Esophagus mucosa (tissue), 1 donor: ENCODE measurements around the gene CD3E. TPM values are rescaled to one million over a fixed set of nuclear protein-coding genes. Genes with fewer than 3 reads are reported as not detected.
A peak's percentile ranks its signal among the peaks of the same experiment; 100 is the strongest.

Source experiments
- ATAC-seq: fragments of 200-7000 bp; cut with Tn5 transposase; one replicate; pipeline ENCODE4 v1.9.1; 2020
- total RNA-seq: library from RNA; stranded (reverse); gene quantifications from one replicate; pipeline ENCODE4 v1.2.4, GENCODE V29; 2023
- donor health status: DM: yes; HTN: yes; CAD: no.

Gene CD3E
- total RNA-seq, 1 donor from 2014 or later: 1.2 TPM

DNA sequence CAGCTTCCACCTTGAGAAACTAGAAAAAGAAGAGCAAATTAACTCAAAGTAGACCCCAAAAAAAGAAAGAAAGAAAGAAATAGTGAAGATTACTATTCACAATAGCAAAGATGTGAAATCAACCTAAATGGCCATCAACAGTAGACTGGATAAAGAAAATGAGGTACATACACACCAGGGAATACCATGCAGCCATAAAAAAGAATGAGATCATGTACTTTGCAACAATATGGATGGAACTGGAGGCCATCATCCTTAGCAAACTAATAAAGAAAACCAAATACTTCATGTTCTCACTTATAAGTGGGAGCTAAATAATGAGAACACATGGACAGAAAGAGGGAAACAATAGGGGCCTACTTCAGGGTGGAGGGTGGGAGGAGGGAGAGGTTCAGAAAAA, 24.2 kb downstream of the CD3E start:
- ATAC-seq: no peak

DNA sequence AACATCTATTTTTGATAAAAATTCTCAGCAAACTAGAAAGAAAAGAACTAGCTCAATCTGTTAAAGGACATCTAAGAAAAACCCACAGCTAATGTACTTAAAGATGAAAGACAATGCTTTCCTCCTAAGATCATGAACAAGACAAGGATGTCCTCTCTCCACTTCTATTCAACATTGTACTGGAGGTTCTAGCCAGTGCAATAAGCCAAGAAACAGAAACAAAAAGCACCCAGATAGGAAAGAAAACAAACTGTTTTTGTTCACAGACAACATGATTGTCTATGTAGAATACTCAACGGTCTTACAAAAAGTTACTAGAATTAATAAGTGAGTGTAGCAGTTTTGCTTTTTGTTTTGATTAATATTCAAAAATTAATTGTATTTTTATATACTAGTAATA, 30.2 kb downstream of the CD3E start:
- ATAC-seq: no peak

GRCh38 chr11:118338637-118339061, 34.1 kb downstream of the CD3E start:
- peak; percentile 81 for ATAC-seq

- ATAC-seq: no peak
Measured at GRCh38 chr11:118339281-118339961, 34.9 kb downstream of the CD3E start.

- ATAC-seq: no peak
Measured at GRCh38 chr11:118340449-118340848, 35.9 kb downstream of the CD3E start.

DNA sequence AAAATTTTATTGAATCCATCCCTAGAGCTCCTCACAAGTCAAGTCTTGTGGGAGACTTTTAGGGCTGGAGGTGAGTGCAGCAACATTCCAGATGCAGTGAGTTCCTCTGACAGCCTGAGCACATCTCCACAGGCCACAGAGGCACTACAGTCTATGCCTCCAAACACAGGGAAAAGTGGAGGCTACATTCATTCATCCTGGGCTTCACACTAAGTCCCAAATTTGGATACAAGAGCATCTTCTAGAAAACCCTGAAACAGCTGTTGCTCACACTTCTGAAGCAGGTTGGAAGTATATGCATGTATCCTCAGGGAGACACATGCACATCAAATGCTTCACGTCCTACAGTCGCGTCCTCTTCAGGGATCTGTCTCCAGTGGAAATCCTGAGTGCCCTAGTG, 36.7 kb downstream of the CD3E start:
- ATAC-seq: no peak

DNA sequence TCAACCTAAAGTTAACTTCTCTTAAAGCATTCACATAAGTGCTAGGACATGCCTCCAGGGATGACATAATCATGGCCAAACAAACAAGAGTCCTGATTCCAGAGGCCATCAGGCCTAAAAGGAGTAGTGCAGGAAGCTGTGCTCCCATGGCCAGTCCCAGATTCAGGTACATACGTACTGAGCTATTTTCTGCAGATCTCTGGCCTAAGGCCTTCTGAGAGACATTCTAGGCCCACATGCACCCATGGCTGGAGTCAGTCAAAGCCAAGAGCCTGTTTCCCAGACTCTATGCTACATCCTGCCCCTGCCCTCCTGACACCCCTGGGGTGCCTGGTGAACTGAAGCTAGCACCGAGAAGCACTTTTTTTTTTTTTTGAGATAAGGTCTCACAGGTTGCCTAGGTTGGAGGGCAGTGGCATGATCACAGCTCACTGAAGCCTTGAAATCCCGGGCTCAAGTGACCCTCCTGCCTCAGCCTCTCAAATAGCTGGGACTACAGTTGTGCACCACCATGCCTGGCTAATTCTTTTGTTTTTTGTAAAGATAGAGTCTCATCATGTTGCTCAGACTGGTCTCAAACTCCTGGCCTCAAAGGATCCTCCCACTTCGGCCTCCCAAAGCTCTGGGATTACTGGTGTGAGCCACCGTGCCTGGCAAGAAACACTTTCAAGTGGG, 37.4 kb downstream of the CD3E start:
- no peak for ATAC-seq

DNA sequence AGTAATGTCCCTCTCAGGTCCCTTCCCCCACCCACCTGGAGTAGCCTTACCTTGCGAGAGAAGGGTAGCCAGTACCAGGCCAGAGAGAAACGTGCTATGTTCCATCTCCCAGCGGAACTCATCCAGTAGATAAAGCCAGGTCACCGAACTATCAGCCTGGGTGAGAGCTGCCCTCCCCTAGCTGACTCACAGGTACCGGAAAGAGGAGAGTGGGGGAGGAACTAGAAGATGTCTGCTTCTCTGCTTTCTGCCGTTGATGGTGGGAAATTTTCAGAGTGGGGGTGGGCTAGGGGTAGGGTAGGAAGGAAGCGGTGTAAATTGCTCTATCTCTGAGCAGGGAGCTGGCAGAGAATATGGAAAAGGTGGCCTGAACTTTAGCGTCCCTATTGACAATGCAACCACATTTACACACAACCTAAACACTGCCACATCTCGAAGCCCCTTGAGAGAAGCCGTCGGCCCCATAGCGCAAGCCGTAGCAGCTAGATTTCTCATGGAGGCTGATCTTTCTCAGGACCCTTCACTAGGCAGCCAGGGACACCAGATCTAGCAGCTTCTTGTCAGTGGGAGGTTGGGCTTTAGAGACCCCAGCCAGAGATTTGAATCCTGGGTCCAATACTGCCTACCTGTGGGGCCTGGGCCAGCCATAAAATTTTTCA, 38.1 kb downstream of the CD3E start, which contains the start of gene CD3D:
Gene CD3D, minus strand, starts transcription at position 203 of the 659 bp plus-strand sequence. Its CDS starts 98 bp downstream, at position 105.
- no peak for ATAC-seq

- no peak for ATAC-seq
Measured at GRCh38 chr11:118343248-118343647, 38.7 kb downstream of the CD3E start.

- ATAC-seq: peak; percentile 12
Measured at GRCh38 chr11:118343981-118344515, 39.5 kb downstream of the CD3E start, which contains the start of gene CD3G. Gene CD3G (plus strand): TSS chr11:118344344. CDS start chr11:118344424, 80 bp downstream.

- no peak for ATAC-seq
Measured at GRCh38 chr11:118349475-118349874, 44.9 kb downstream of the CD3E start.

DNA sequence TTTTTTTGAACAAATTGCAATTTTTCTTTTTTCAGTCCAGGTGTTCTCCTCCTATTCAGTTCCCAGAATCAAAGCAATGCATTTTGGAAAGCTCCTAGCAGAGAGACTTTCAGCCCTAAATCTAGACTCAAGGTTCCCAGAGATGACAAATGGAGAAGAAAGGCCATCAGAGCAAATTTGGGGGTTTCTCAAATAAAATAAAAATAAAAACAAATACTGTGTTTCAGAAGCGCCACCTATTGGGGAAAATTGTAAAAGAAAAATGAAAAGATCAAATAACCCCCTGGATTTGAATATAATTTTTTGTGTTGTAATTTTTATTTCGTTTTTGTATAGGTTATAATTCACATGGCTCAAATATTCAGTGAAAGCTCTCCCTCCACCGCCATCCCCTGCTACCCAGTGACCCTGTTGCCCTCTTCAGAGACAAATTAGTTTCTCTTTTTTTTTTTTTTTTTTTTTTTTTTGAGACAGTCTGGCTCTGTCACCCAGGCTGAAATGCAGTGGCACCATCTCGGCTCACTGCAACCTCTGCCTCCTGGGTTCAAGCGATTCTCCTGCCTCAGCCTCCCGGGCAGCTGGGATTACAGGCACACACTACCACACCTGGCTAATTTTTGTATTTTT, 48.7 kb downstream of the CD3E start:
- no peak for ATAC-seq

DNA sequence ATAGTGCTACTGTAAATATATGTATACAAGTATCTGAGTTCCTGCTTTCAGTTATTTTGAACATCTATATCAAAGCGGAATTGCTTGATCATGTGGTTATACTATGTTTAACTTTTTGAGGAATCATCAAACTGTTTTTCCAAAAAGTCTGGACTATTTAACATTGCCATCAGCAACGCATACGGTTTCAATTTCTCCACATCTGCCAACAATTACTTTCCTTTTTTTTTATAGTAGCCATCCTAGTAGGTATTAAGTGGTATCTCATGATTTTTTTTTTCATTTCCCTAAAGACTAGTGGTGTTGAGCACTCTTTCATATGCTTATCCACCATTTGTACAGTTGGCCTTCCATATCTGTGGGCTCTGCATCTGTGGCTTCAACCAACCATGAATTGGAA, 53.5 kb downstream of the CD3E start:
- ATAC-seq: no peak

DNA sequence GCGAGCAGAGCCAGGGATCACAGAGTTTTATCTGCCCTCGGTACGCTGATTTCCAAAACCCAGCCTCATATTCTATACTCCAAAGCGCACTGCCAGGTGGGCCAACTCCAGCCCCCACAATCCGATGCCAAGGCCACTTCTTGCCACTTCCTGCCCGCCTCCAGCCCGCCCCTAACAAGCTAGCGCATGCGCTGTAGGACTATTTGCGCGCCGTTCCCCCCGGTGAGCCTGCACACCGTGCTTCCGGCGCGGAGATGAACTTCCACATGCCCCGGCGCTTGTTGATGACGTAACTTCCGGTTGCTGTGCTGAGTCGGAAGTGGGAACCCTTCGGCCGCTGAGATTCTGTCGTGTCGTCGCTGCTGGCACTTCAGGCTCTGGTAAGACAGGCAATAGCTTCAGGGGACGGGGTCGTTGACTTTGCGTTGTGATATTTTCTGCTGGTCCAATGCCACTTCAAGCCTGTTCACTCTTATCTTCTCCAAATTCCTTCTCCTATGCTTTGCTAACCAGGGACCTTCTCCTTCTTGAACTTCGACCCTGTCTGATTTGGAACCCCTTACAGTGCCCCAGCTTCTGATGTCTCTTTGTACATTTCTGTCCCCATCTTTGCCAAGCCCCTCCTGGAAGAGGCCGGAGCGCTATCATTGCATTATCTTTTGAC, 54.9 kb downstream of the CD3E start, which contains the start of gene UBE4A:
Gene UBE4A, plus strand, starts transcription at position 306 of the 664 bp plus-strand sequence. CDS start 5,481 bp downstream, outside the sequence.
- ATAC-seq: peak; percentile 96

- ATAC-seq: no peak
Measured at GRCh38 chr11:118364956-118365615, 60.6 kb downstream of the CD3E start.

Other genes starting within 250 kb of the CD3E start
- gene TMPRSS4, start 227.7 kb upstream of the CD3E start, total RNA-seq: 208 TPM
- not detected for gene SMIM35, start 217.8 kb upstream of the CD3E start, total RNA-seq
- 2.5 TPM for gene SCN4B, start 151.9 kb upstream of the CD3E start, total RNA-seq
- 0.32 TPM for gene SCN2B, start 128.1 kb upstream of the CD3E start, total RNA-seq
- 2.7 TPM for gene JAML, start 79.7 kb upstream of the CD3E start, total RNA-seq
- gene MPZL3, start 52.4 kb upstream of the CD3E start, total RNA-seq: 20.7 TPM
- gene MPZL2, start 40.4 kb upstream of the CD3E start, total RNA-seq: 457 TPM
- gene CD3D, start 38.0 kb downstream of the CD3E start, total RNA-seq: 4.0 TPM
- gene CD3G, start 39.6 kb downstream of the CD3E start, total RNA-seq: 0.76 TPM
- gene UBE4A, start 54.9 kb downstream of the CD3E start, total RNA-seq: 23.6 TPM
- 186 TPM for gene ATP5MG, start 96.9 kb downstream of the CD3E start, total RNA-seq
- gene KMT2A, start 131.8 kb downstream of the CD3E start, total RNA-seq: 25.6 TPM
- not detected for gene TTC36, start 222.7 kb downstream of the CD3E start, total RNA-seq
- gene TMEM25, start 226.5 kb downstream of the CD3E start, total RNA-seq: 8.3 TPM